ENCODE data around the gene ADM. TPM values are rescaled to one million over a fixed set of nuclear protein-coding genes. Genes with fewer than 3 reads are reported as not detected.
A peak's percentile ranks its signal among the peaks of the same experiment; 100 is the strongest.

ADM gene
- total RNA-seq, 4 donors from 2014 or later: 40.4 to 194 (median 57.7) TPM

DNA sequence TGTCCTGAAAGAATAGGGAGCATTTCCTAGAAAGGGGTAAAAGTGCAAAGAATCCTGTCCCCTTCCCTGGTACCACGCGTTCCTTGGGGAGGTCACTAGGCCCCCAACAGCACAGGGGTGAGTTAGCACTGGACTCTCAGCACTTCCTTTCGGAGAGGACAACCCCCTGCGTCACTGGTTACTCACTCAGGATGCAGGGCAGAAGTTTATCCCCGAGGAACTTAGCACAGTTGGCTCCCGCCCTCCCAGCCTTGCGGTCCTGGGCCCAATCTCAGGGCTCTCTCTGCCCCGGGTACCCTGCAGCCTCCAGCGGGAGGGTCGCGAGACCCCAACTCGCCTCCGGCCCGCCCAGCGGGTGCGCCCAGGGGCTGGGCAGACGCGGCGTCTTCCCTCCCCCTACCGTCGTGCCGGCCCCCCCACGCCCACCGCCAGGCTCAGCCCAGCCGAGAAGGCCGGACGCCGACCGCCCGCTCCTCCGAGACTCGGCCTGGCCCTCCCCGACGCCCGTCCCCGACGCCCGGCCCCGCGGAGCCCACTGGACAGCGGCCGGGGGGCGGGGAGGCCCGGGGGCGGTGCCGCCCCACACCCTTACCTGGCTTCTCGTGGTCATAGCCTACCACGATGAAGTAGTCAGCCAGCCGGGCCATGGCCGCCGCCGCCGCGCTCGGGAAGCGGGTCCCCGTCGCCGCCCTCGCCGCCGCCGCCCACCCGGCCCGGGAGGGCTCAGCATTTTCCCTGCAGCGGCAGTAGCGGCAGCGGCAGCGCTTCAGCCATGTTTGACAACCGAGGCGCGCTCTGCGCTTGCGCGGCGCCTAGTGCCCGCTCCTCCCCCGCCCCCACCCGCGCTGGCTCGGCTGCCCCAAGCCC lies 11.2 kb upstream of the ADM start, which contains the start of gene SBF2:
Gene SBF2, minus strand, starts transcription at position 797 of the 867 bp plus-strand sequence. Its CDS starts 150 bp downstream, at position 647.
- Histone ChIP-seq H3K27ac (peak within 1 kb of the TSS; percentile 90 to 98 (median 92)), H3K27me3 (no peaks in the 10 kb centered on the region), H3K36me3 (no peaks in the 10 kb centered on the region), H3K9me3 (no peaks in the 10 kb centered on the region), H3K4me3 (peak within 1 kb of the TSS; percentile 73 to 98 (median 85)), H3K4me1 (peaks cover 20 to 22% of the 10 kb centered on the region in 2 donors)
- in situ Hi-C loops (cut with MboI; ENCODE audit: low sequenced_read_pairs in 4 of 4): loop anchor here in 1 of 4 donors (25.0 kb wide), 1 partner anchor 306 kb away; no protein-coding TSS in a partner anchor
- intact Hi-C loops (cut with DNase I; ENCODE audit: low total_unique reads): loop anchor here (1.0 kb wide), 1 partner anchor 9 kb away; no protein-coding TSS in a partner anchor
- ATAC-seq: peak; percentile 89 to 91
- peak; percentile 72 to 79 for DNase-seq
- peak in 1 of 5 experiments; percentile 13 for TF ChIP-seq CTCF (IDR thresholded peaks at IDR 0.05 in 4 of 5, conservative IDR thresholded peaks at IDR 0.05 in 1 of 5)
- peak; percentile 70 to 82 for TF ChIP-seq POLR2A (IDR thresholded peaks at IDR 0.05)

GRCh38 chr11:10294290-10294953 lies 10.5 kb upstream of the ADM start:
- ATAC-seq: peak; percentile 30 to 44
- Histone ChIP-seq H3K9me3 (no peaks in the 10 kb centered on the region), H3K27me3 (no peaks in the 10 kb centered on the region), H3K27ac (peak overlapping the region; percentile 90 to 98 (median 92)), H3K4me1 (peaks cover 20 to 22% of the 10 kb centered on the region in 2 donors), H3K4me3 (peak overlapping the region; percentile 73 to 98 (median 85)), H3K36me3 (no peaks in the 10 kb centered on the region)
- no peak for TF ChIP-seq CTCF (IDR thresholded peaks at IDR 0.05 in 4 of 5, conservative IDR thresholded peaks at IDR 0.05 in 1 of 5)
- no peak for TF ChIP-seq POLR2A (IDR thresholded peaks at IDR 0.05)
- in situ Hi-C loops (cut with MboI; ENCODE audit: low sequenced_read_pairs in 4 of 4) (loop anchor here in 1 of 4 donors (25.0 kb wide), 1 partner anchor 307 kb away; no protein-coding TSS in a partner anchor), intact Hi-C loops (cut with DNase I; ENCODE audit: low total_unique reads) (loop anchor here (1.0 kb wide), 1 partner anchor 8 kb away; no protein-coding TSS in a partner anchor)
- peak; percentile 33 to 46 for DNase-seq

- ATAC-seq (no peak), DNase-seq (no peak)
- in situ Hi-C loops (cut with MboI; ENCODE audit: low sequenced_read_pairs in 4 of 4): loop anchor here in 1 of 4 donors (25.0 kb wide), 1 partner anchor 308 kb away; no protein-coding TSS in a partner anchor
- peaks cover 20 to 22% of the 10 kb centered on the region in 2 donors for H3K4me1 ChIP-seq
- peak overlapping the region; percentile 73 to 98 (median 85) for H3K4me3 ChIP-seq
- H3K27ac ChIP-seq: peak overlapping the region; percentile 90 to 98 (median 92)
- no peak for TF ChIP-seq POLR2A (IDR thresholded peaks at IDR 0.05)
- no peak for TF ChIP-seq CTCF (IDR thresholded peaks at IDR 0.05 in 4 of 5, conservative IDR thresholded peaks at IDR 0.05 in 1 of 5)
- no peaks in the 10 kb centered on the region for H3K9me3 ChIP-seq
- intact Hi-C loops (cut with DNase I; ENCODE audit: low total_unique reads): no loop called here
- H3K27me3 ChIP-seq: no peaks in the 10 kb centered on the region
- H3K36me3 ChIP-seq: no peaks in the 10 kb centered on the region
Observed at GRCh38 chr11:10295064-10295901, 9.6 kb upstream of the ADM start.

GRCh38 chr11:10298342-10298741 lies 6.5 kb upstream of the ADM start:
- Histone ChIP-seq H3K27ac (no peak overlapping the region), H3K9me3 (no peaks in the 10 kb centered on the region), H3K27me3 (no peaks in the 10 kb centered on the region), H3K36me3 (no peaks in the 10 kb centered on the region), H3K4me3 (no peak overlapping the region), H3K4me1 (peaks cover 7 to 8% of the 10 kb centered on the region in 2 donors)
- TF ChIP-seq POLR2A (IDR thresholded peaks at IDR 0.05) (no peak), CTCF (IDR thresholded peaks at IDR 0.05 in 4 of 5, conservative IDR thresholded peaks at IDR 0.05 in 1 of 5) (no peak)
- ATAC-seq (no peak), DNase-seq (no peak)
- intact Hi-C loops (cut with DNase I; ENCODE audit: low total_unique reads) (no loop called here), in situ Hi-C loops (cut with MboI; ENCODE audit: low sequenced_read_pairs in 4 of 4) (loop anchor here in 1 of 4 donors (25.0 kb wide), 1 partner anchor 311 kb away; no protein-coding TSS in a partner anchor)
